Endothelial cell of umbilical vein (primary cell): ENCODE results near the gene SMIM41. TPM values are rescaled to one million over a fixed set of nuclear protein-coding genes. Genes with fewer than 3 reads are reported as not detected.

Source experiments
- BruUV-seq: library from RNA; stranded (reverse); fragments of 400-500 nt; replicated peaks from 2 replicates; lab custom pipeline; 2021; lab: Mats Ljungman, UMichigan
- CTCF ChIA-PET: fragments of 300-600, 350-600 bp; sonication (Branson Sonifier 250); formaldehyde crosslinking; loops from one replicate; lab custom pipeline; 2021; ENCODE audit warnings: antibody characterized with exemption, inconsistent platforms; lab: Charles Lee
- POLR2A ChIA-PET: fragments of 300-600, 350-600 bp; sonication (Branson Sonifier 250); formaldehyde crosslinking; loops from one replicate; lab custom pipeline; 2021; ENCODE audit warnings: antibody characterized with exemption, inconsistent platforms; lab: Charles Lee
- DNase-seq: peaks from one replicate; pipeline ENCODE4 v3.0.0-alpha.2; 2011; ENCODE audit warnings: low read depth, low spot score
- FAIRE-seq: peaks from 2 replicates; lab custom pipeline; 2011; peaks lifted over from hg19 to GRCh38; lab: Jason Lieb, UNC
- H2AFZ ChIP-seq: 2 replicates; pipeline ENCODE4 v1.6.0; 2012; ENCODE audit warnings: low read depth, low read length, control low read depth, inconsistent platforms
- H3K27ac ChIP-seq: 2 replicates; pipeline ENCODE4 v1.5.1; 2011; ENCODE audit warnings: low read depth, mild to moderate bottlenecking, control low read depth, low read length, moderate library complexity; ENCODE audit not compliant: insufficient read depth
- H3K27me3 ChIP-seq, 2 experiments: 2 replicates each; pipeline versions ENCODE4 v1.6.0 to v1.6.1; 2011; ENCODE audit warnings: low read length in 2 of 2, mixed read lengths in 1 of 2; ENCODE audit not compliant: control insufficient read depth in 2 of 2, insufficient read depth in 2 of 2
- H3K36me3 ChIP-seq, 2 experiments: 2 replicates in 1 of 2; 3 replicates in 1 of 2; pipeline ENCODE4 v1.5.1; 2011; ENCODE audit warnings: low read length in 2 of 2, mild to moderate bottlenecking in 1 of 2, moderate library complexity in 1 of 2; ENCODE audit not compliant: control insufficient read depth in 2 of 2, insufficient read depth in 2 of 2; ENCODE audit errors: extremely low read depth in 1 of 2
- H3K4me1 ChIP-seq: 3 replicates; pipeline ENCODE4 v1.5.1; 2011; ENCODE audit warnings: mild to moderate bottlenecking, low read length; ENCODE audit not compliant: control insufficient read depth, insufficient read depth; ENCODE audit errors: extremely low read depth
- H3K4me2 ChIP-seq: 2 replicates; pipeline ENCODE4 v1.6.1; 2011; ENCODE audit warnings: low read length, control low read depth, mixed read lengths; ENCODE audit not compliant: insufficient read depth
- H3K4me3 ChIP-seq, 3 experiments: fragments of 200-600 bp in 1 of 3; sonication (generic), shearing (Covaris generic) in 1 of 3; replicated peaks in 1 of 3; 2 replicates each; pipeline ENCODE4 v1.5.1; 2011 to 2016; ENCODE audit warnings: control low read depth in 3 of 3, low read length in 3 of 3, mild to moderate bottlenecking in 2 of 3, inconsistent platforms in 1 of 3, low read depth in 1 of 3, moderate library complexity in 1 of 3; ENCODE audit not compliant: insufficient read depth in 1 of 3
- H3K79me2 ChIP-seq: 2 replicates; pipeline ENCODE4 v1.6.0; 2012; ENCODE audit warnings: low read length, inconsistent platforms; ENCODE audit not compliant: control insufficient read depth, insufficient read depth
- H3K9ac ChIP-seq: replicated peaks from 2 replicates; pipeline ENCODE3; 2011; ENCODE audit warnings: low read length, control low read depth; ENCODE audit not compliant: insufficient read depth; ENCODE audit errors: extremely low read depth
- H3K9me1 ChIP-seq: replicated peaks from 3 replicates; pipeline ENCODE4 v1.6.0; 2011; ENCODE audit warnings: mild to moderate bottlenecking, low read length; ENCODE audit not compliant: control insufficient read depth, insufficient read depth; ENCODE audit errors: extremely low read depth
- H3K9me3 ChIP-seq: replicated peaks from 2 replicates; pipeline ENCODE4 v1.5.1; 2012; ENCODE audit warnings: low read length, inconsistent platforms; ENCODE audit not compliant: control insufficient read depth, insufficient read depth
- H4K20me1 ChIP-seq: replicated peaks from 2 replicates; pipeline ENCODE3; 2011; ENCODE audit warnings: mild to moderate bottlenecking, low read length; ENCODE audit not compliant: control insufficient read depth, insufficient read depth; ENCODE audit errors: extremely low read depth
- EZH2 ChIP-seq: IDR thresholded peaks from 2 replicates; pipeline ENCODE4 v1.6.1; 2012; ENCODE audit warnings: borderline replicate concordance, low read depth, mild to moderate bottlenecking, moderate library complexity, low read length, inconsistent platforms; ENCODE audit not compliant: severe bottlenecking
- FOS ChIP-seq: IDR thresholded peaks from 2 replicates; pipeline ENCODE4 v1.6.1; 2011; ENCODE audit warnings: mild to moderate bottlenecking, low read length, moderate library complexity, borderline replicate concordance; ENCODE audit not compliant: insufficient read depth
- GATA2 ChIP-seq: IDR thresholded peaks from 2 replicates; pipeline ENCODE4 v1.7.0; 2011; ENCODE audit warnings: low read depth, mild to moderate bottlenecking, moderate library complexity, mixed read lengths, low read length; ENCODE audit not compliant: insufficient read length, insufficient read depth
- JUN ChIP-seq: IDR thresholded peaks from 2 replicates; pipeline ENCODE4 v1.6.1; 2011; ENCODE audit warnings: borderline replicate concordance, low read depth; ENCODE audit not compliant: insufficient read length, insufficient read depth
- MYC ChIP-seq: IDR thresholded peaks from one replicate; pipeline ENCODE4 v1.6.1; 2011; ENCODE audit warnings: mild to moderate bottlenecking, low read depth, low read length
- POLR2A ChIP-seq: IDR thresholded peaks from 2 replicates; pipeline ENCODE4 v1.6.1; 2012; ENCODE audit warnings: low read depth, mild to moderate bottlenecking, control low read depth, low read length
- POLR2AphosphoS5 ChIP-seq: IDR thresholded peaks from 2 replicates; pipeline ENCODE4 v1.6.1; 2012; ENCODE audit warnings: low read depth, mild to moderate bottlenecking, control low read depth, low read length, moderate library complexity; ENCODE audit not compliant: insufficient read depth
- dilution Hi-C: fragments of 300-500 bp; cut with MboI; formaldehyde crosslinking; loops from one replicate; pipeline ENCODE4 v1.15.0; 2019; ENCODE audit warnings: low sequenced_read_pairs; ENCODE audit not compliant: extremely low pct_ligation_motif_present
- intact Hi-C: fragments of 100-400 bp; cut with micrococcal nuclease; formaldehyde crosslinking; loops from one replicate; pipeline ENCODE4 v1.10.0; 2022
- polyA plus RNA-seq, 4 experiments: library from polyadenylated mRNA; depleted of rRNA in 3 of 4; stranded (reverse) in 3 of 4; unstranded in 1 of 4; fragments of >200 nt; gene quantifications; 2 replicates each; pipeline versions ENCODE4 v1.2.1 to v1.2.3, GENCODE V29; 2011 to 2012; ENCODE audit warnings: missing spikeins in 1 of 4
- total RNA-seq: library from RNA; stranded (reverse); gene quantifications from 2 replicates; pipeline ENCODE4 v1.2.3, GENCODE V29; 2021
- TF ChIP-seq, protein P1 (sequence below), 2 donors: IDR thresholded peaks; 1 replicate in 1 of 2; 2 replicates in 1 of 2; pipeline ENCODE4 v1.5.1; 2011; ENCODE audit warnings: low read length in 2 of 2, mild to moderate bottlenecking in 2 of 2, moderate library complexity in 2 of 2, control low read depth in 1 of 2, inconsistent platforms in 1 of 2, low read depth in 1 of 2; ENCODE audit not compliant: insufficient read depth in 1 of 2; ENCODE audit errors: extremely low read depth in 1 of 2
- TF ChIP-seq, protein P2 (sequence below): IDR thresholded peaks from 2 replicates; pipeline ENCODE4 v1.6.1; 2011; ENCODE audit not compliant: insufficient read depth, insufficient read length

SMIM41 gene
- total and polyA plus RNA-seq, 2 donors (not counting 3 experiments of a cell fraction or from before 2014, with no cell fraction given) = not detected

DNA sequence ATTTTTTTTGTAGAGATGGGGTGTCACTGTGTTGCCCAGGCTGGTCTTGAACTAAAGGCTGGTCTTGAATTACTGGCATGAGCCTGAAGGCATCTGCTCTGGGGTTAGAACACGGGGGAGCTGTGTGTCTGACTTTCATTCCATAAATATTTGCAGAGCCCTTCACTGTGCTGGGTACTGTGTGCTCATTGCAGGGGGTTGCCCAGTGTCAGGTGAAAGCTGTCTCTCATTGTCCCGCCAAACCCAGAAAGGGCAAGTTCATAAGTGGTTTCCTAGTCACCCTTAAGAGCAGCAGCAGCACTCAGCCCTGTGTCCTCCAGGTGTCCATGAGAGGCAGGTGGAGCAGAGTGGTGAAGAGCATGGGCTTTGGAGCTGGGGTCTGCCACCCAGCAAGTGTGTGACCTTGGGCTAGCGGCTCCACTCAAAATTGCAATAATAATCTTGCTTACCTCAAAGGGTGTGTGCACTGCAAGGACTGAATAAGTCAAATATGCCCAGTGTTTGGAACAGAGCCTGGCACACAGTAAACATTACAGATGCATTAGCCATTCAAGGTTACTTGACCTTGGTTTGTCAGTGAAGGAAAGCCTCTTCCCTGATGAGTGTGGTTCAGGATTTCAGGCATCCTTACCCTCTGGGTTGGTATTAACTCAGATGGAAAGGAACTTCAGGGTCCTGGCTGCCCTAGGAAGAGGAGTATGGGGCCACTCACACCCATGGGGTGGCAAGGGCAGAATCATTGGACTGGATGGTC, 4.4 kb upstream of the SMIM41 start:
- H4K20me1 ChIP-seq = no peaks in the 10 kb centered on the region
- TF ChIP-seq EZH2 = no peak
- TF ChIP-seq POLR2AphosphoS5 = no peak
- TF ChIP-seq GATA2 = no peak
- TF ChIP-seq MYC = no peak
- TF ChIP-seq, protein P1, sequence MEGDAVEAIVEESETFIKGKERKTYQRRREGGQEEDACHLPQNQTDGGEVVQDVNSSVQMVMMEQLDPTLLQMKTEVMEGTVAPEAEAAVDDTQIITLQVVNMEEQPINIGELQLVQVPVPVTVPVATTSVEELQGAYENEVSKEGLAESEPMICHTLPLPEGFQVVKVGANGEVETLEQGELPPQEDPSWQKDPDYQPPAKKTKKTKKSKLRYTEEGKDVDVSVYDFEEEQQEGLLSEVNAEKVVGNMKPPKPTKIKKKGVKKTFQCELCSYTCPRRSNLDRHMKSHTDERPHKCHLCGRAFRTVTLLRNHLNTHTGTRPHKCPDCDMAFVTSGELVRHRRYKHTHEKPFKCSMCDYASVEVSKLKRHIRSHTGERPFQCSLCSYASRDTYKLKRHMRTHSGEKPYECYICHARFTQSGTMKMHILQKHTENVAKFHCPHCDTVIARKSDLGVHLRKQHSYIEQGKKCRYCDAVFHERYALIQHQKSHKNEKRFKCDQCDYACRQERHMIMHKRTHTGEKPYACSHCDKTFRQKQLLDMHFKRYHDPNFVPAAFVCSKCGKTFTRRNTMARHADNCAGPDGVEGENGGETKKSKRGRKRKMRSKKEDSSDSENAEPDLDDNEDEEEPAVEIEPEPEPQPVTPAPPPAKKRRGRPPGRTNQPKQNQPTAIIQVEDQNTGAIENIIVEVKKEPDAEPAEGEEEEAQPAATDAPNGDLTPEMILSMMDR (IDR thresholded peaks at IDR 0.05; ENCODE audit: extremely low read depth in 1 of 2, insufficient read depth in 1 of 2, low read depth in 1 of 2, low read length in 2 of 2) = no peak
- no peak for TF ChIP-seq JUN
- no peak for TF ChIP-seq FOS
- no peak for TF ChIP-seq POLR2A
- TF ChIP-seq, protein P2, sequence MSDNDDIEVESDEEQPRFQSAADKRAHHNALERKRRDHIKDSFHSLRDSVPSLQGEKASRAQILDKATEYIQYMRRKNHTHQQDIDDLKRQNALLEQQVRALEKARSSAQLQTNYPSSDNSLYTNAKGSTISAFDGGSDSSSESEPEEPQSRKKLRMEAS = no peak
- H3K79me2 ChIP-seq = peaks cover 42% of the 10 kb centered on the region
- H3K36me3 ChIP-seq = peaks cover 15 to 29% of the 10 kb centered on the region in 2 experiments
- no peak overlapping the region for H3K4me3 ChIP-seq
- CTCF ChIA-PET = interaction anchor here (2.7 kb wide), 1 partner anchor 50 kb away, joined by 13 read pairs; no protein-coding TSS in a partner anchor
- no peaks in the 10 kb centered on the region for H3K9me1 ChIP-seq
- no peak overlapping the region for H2AFZ ChIP-seq
- no peaks in the 10 kb centered on the region for H3K27me3 ChIP-seq
- H3K9ac ChIP-seq = no peak overlapping the region
- BruUV-seq = no TSS peak
- H3K4me1 ChIP-seq = peaks cover 8% of the 10 kb centered on the region
- H3K9me3 ChIP-seq = no peaks in the 10 kb centered on the region
- H3K4me2 ChIP-seq = no peak overlapping the region
- intact Hi-C loops = no loop called here
- FAIRE-seq = no peak
- POLR2A ChIA-PET = interaction anchor here (0.6 kb wide), 1 partner anchor 44 kb away, joined by 3 read pairs; no protein-coding TSS in a partner anchor
- DNase-seq = no peak
- no peak overlapping the region for H3K27ac ChIP-seq
- dilution Hi-C loops = no loop called here
